ENCODE measurements around the gene TIE1.

Gene TIE1

GRCh38 chr1:43339584-43340232 lies 38.9 kb downstream of the TIE1 start:
- no peak for DNase-seq

GRCh38 chr1:43340559-43340958 lies 39.8 kb downstream of the TIE1 start:
- DNase-seq = no peak

- no peak for DNase-seq
These were observed 43.6 kb downstream of the TIE1 start for GRCh38 chr1:43344267-43344850.

- no peak for DNase-seq
These were observed 44.3 kb downstream of the TIE1 start for GRCh38 chr1:43345120-43345519.

GRCh38 chr1:43346636-43347035 lies 45.9 kb downstream of the TIE1 start:
- DNase-seq = no peak

GRCh38 chr1:43348343-43348808 lies 47.6 kb downstream of the TIE1 start:
- no peak for DNase-seq

- DNase-seq = peak; percentile 36
These were observed 48.2 kb downstream of the TIE1 start for GRCh38 chr1:43348809-43349593.

GRCh38 chr1:43349594-43350306 lies 49.0 kb downstream of the TIE1 start:
- DNase-seq = no peak

GRCh38 chr1:43350976-43351375 lies 50.2 kb downstream of the TIE1 start:
- no peak for DNase-seq

GRCh38 chr1:43351421-43352350 lies 50.9 kb downstream of the TIE1 start:
- no peak for DNase-seq

- no peak for DNase-seq
These were observed 51.5 kb downstream of the TIE1 start for GRCh38 chr1:43352351-43352705.

GRCh38 chr1:43352881-43353280 lies 52.1 kb downstream of the TIE1 start:
- no peak for DNase-seq

GRCh38 chr1:43354471-43354870 lies 53.7 kb downstream of the TIE1 start:
- no peak for DNase-seq

GRCh38 chr1:43354936-43355335 lies 54.2 kb downstream of the TIE1 start:
- no peak for DNase-seq

GRCh38 chr1:43357251-43357650 lies 56.5 kb downstream of the TIE1 start:
- DNase-seq = no peak

GRCh38 chr1:43358121-43358745 lies 57.5 kb downstream of the TIE1 start:
- no peak for DNase-seq

GRCh38 chr1:43358746-43359693 lies 58.2 kb downstream of the TIE1 start, which contains the start of gene CDC20:
Gene CDC20, plus strand, starts transcription at chr1:43358981. Its CDS starts 235 bp downstream, at chr1:43359216.
- peak; percentile 96 for DNase-seq

- no peak for DNase-seq
These were observed 58.9 kb downstream of the TIE1 start for GRCh38 chr1:43359696-43360095.

- DNase-seq = no peak
These were observed 59.8 kb downstream of the TIE1 start for GRCh38 chr1:43360616-43361015.

- DNase-seq = no peak
These were observed 62.6 kb downstream of the TIE1 start for GRCh38 chr1:43363283-43363934.

All from activated effector memory CD4-positive, alpha-beta T cell treated with Interleukin-2 at 50 U/mL for 16 hours (primary cell).